Left ventricle myocardium superior (tissue), 1 donor: ENCODE results near the gene TMEM50A. TPM values are rescaled to one million over a fixed set of nuclear protein-coding genes. Genes with fewer than 3 reads are reported as not detected.
"Not testable (repeated sequence)": the region's sequence is repeated elsewhere in the genome, so short reads cannot be mapped to it uniquely, and the experiment has no call there.

Source experiments
- ATAC-seq: fragments of 200-7000 bp; cut with Tn5 transposase; one replicate; pipeline ENCODE4 v1.9.1; 2020; ENCODE audit warnings: mild to moderate bottlenecking, moderate library complexity
- DNase-seq: peaks from one replicate; pipeline ENCODE4 v3.0.0-alpha.2; 2020
- intact Hi-C: fragments of 100-400 bp; cut with micrococcal nuclease; formaldehyde crosslinking; loops from one replicate; pipeline ENCODE4 v1.11.0; 2022
- long read RNA-seq: library from polyadenylated mRNA; unstranded; transcript quantifications from one replicate; pipeline ENCODE4 v2.0.0, GENCODE V29; 2021
- total RNA-seq: library from RNA; stranded (reverse); fragmentation: NEBNext Ultra II Directional; extraction: Animal tissue kit (Norgen Biotek cat#: 25700); gene quantifications from one replicate; pipeline ENCODE4 v1.2.1, GENCODE V29; 2021
- donor health status: DM: no; HTN: yes; CAD: no; lungs with severe emphysema.

TMEM50A gene
- total RNA-seq, result 73.1 TPM
- long read RNA-seq, transcript TMEM50A-201 (7 exons, 2,683 nt), result major isoform, 60 of 64 reads
- long read RNA-seq, partial matches to known transcripts, result 0 of 64 reads
- long read RNA-seq, other reads (novel, unspliced or antisense), result 3 of 64 reads

- ATAC-seq (peak; percentile 97), DNase-seq (peak; percentile 95)
- intact Hi-C loops, result no loop called here
Measured at GRCh38 chr1:25338188-25338981, at the start of gene TMEM50A. Gene TMEM50A (plus strand): TSS chr1:25338334. CDS start chr1:25340487, 2,153 bp downstream.

GRCh38 chr1:25288573-25289101, 49.5 kb upstream of the TMEM50A start:
- ATAC-seq, intact Hi-C loops, DNase-seq: not testable (repeated sequence)

GRCh38 chr1:25290043-25290442, 48.1 kb upstream of the TMEM50A start:
- DNase-seq, intact Hi-C loops: not testable (repeated sequence)
- peak; percentile 32 for ATAC-seq

- intact Hi-C loops, DNase-seq, ATAC-seq: not testable (repeated sequence)
Measured at GRCh38 chr1:25293426-25293825, 44.7 kb upstream of the TMEM50A start.

- DNase-seq, intact Hi-C loops: not testable (repeated sequence)
- peak; percentile 72 for ATAC-seq
Measured at GRCh38 chr1:25294889-25295826, 43.0 kb upstream of the TMEM50A start.

GRCh38 chr1:25296501-25296900, 41.6 kb upstream of the TMEM50A start:
- ATAC-seq, intact Hi-C loops, DNase-seq: not testable (repeated sequence)

GRCh38 chr1:25300729-25301128, 37.4 kb upstream of the TMEM50A start:
- intact Hi-C loops, DNase-seq: not testable (repeated sequence)
- ATAC-seq, result peak; percentile 72

GRCh38 chr1:25302330-25302729, 35.8 kb upstream of the TMEM50A start:
- intact Hi-C loops, ATAC-seq: not testable (repeated sequence)

GRCh38 chr1:25304936-25305335, 33.2 kb upstream of the TMEM50A start:
- intact Hi-C loops, DNase-seq: not testable (repeated sequence)
- ATAC-seq, result peak; percentile 78

More at GRCh38 chr1:25302330-25302729, 35.8 kb upstream of the TMEM50A start:
- not testable (repeated sequence) for DNase-seq

- intact Hi-C loops, ATAC-seq, DNase-seq: not testable (repeated sequence)
Measured at GRCh38 chr1:25308168-25308567, 30.0 kb upstream of the TMEM50A start.

GRCh38 chr1:25309085-25309484, 29.0 kb upstream of the TMEM50A start:
- ATAC-seq, intact Hi-C loops, DNase-seq: not testable (repeated sequence)

GRCh38 chr1:25309486-25309885, 28.6 kb upstream of the TMEM50A start:
- intact Hi-C loops, DNase-seq: not testable (repeated sequence)
- peak; percentile 30 for ATAC-seq

GRCh38 chr1:25312806-25313470, 25.2 kb upstream of the TMEM50A start:
- intact Hi-C loops, ATAC-seq: not testable (repeated sequence)

GRCh38 chr1:25320314-25320938, 17.7 kb upstream of the TMEM50A start:
- intact Hi-C loops, DNase-seq: not testable (repeated sequence)
- peak; percentile 36 for ATAC-seq

More at GRCh38 chr1:25312806-25313470, 25.2 kb upstream of the TMEM50A start:
- DNase-seq, result not testable (repeated sequence)

GRCh38 chr1:25322127-25322526, 16.0 kb upstream of the TMEM50A start:
- DNase-seq, ATAC-seq, intact Hi-C loops: not testable (repeated sequence)

- DNase-seq, ATAC-seq, intact Hi-C loops: not testable (repeated sequence)
Measured at GRCh38 chr1:25324407-25324806, 13.7 kb upstream of the TMEM50A start.

- intact Hi-C loops, DNase-seq: not testable (repeated sequence)
- peak; percentile 66 for ATAC-seq
Measured at GRCh38 chr1:25327864-25328790, 10.0 kb upstream of the TMEM50A start.
